ENCODE measurements around the gene THUMPD1. TPM values are rescaled to one million over a fixed set of nuclear protein-coding genes. Genes with fewer than 3 reads are reported as not detected.

THUMPD1 gene
- total RNA-seq, 1 donor from 2014 or later = 95.8 TPM

DNA sequence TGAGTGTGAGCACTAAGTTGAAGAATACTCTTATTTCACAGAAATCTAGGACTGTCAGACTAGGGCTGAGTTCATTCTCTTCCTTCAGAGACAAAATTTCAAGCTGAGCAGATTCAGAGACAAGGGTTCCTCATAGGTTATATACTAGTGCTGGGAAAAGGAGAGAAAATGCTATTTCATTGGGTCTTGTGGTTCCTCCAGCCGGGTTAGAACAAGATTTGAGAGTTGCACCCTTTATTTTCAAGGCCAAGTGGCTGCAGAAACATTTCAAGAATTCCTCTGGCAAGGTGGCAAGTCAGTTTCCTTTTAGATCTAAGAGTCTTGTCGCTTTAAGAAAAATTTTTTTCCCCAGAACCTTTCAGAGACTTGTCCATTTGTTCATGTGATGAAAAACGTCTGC, 6.8 kb downstream of the THUMPD1 start:
- Histone ChIP-seq H2AFZ (replicated peaks) (no peak overlapping the region), H3K4me2 (no peak overlapping the region), H3K36me3 (peaks cover 26% of the 10 kb centered on the region), H3K79me2 (ENCODE audit: low read depth) (peaks cover 23% of the 10 kb centered on the region), H3K4me1 (no peaks in the 10 kb centered on the region), H4K20me1 (ENCODE audit: low read depth) (peaks cover 27% of the 10 kb centered on the region), H3K27me3 (no peaks in the 10 kb centered on the region), H3F3A (ENCODE audit: low read depth) (no peaks in the 10 kb centered on the region), H3K9ac (no peak overlapping the region), H3K27ac (no peak overlapping the region), H3K4me3 (no peak overlapping the region), H3K9me3 (ENCODE audit: low read depth) (no peaks in the 10 kb centered on the region)
- no peak overlapping the region for H3K4me3 Mint-ChIP-seq
- peaks cover 5% of the 10 kb centered on the region for H3K4me1 Mint-ChIP-seq
- H3K27ac Mint-ChIP-seq = no peak overlapping the region
- DNase-seq (ENCODE audit: low spot score) = no peak
- no peaks in the 10 kb centered on the region for H3K27me3 Mint-ChIP-seq (ENCODE audit: insufficient read depth, low read depth)
- no peaks in the 10 kb centered on the region for H3K9me3 Mint-ChIP-seq
- TF ChIP-seq, protein P1, sequence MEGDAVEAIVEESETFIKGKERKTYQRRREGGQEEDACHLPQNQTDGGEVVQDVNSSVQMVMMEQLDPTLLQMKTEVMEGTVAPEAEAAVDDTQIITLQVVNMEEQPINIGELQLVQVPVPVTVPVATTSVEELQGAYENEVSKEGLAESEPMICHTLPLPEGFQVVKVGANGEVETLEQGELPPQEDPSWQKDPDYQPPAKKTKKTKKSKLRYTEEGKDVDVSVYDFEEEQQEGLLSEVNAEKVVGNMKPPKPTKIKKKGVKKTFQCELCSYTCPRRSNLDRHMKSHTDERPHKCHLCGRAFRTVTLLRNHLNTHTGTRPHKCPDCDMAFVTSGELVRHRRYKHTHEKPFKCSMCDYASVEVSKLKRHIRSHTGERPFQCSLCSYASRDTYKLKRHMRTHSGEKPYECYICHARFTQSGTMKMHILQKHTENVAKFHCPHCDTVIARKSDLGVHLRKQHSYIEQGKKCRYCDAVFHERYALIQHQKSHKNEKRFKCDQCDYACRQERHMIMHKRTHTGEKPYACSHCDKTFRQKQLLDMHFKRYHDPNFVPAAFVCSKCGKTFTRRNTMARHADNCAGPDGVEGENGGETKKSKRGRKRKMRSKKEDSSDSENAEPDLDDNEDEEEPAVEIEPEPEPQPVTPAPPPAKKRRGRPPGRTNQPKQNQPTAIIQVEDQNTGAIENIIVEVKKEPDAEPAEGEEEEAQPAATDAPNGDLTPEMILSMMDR (IDR thresholded peaks at IDR 0.05) = no peak
- TF ChIP-seq EZH2 (IDR thresholded peaks at IDR 0.05) (no peak), EZH2phosphoT487 (IDR thresholded peaks at IDR 0.05) (no peak)
- H3K36me3 Mint-ChIP-seq = peaks cover 20% of the 10 kb centered on the region

DNA sequence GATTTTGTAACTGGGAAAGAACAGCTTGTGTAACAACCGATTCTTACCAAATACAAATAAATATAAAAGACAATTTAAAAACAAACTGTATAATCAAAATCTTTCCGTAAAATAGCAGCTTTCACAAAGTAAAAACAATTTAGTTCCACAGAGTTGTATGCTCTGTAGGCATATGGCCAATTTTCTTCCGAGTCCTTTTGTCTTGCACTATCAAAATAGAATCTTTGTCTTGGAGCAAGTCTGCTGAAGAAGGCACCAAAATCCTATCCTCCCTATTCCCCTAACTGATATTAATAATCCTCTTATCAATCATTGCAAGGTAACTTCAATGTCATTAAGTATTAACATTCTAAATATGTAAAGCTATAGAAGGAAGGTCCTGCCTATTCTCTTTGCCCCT, 7.6 kb downstream of the THUMPD1 start:
- Histone ChIP-seq H3K27me3 (no peaks in the 10 kb centered on the region), H2AFZ (replicated peaks) (no peak overlapping the region), H3K4me1 (no peaks in the 10 kb centered on the region), H3F3A (ENCODE audit: low read depth) (no peaks in the 10 kb centered on the region), H3K9me3 (ENCODE audit: low read depth) (no peaks in the 10 kb centered on the region), H3K4me2 (no peak overlapping the region), H3K79me2 (ENCODE audit: low read depth) (peaks cover 16% of the 10 kb centered on the region), H3K9ac (no peak overlapping the region), H3K27ac (no peak overlapping the region), H3K36me3 (peaks cover 26% of the 10 kb centered on the region), H4K20me1 (ENCODE audit: low read depth) (peaks cover 20% of the 10 kb centered on the region), H3K4me3 (no peak overlapping the region)
- no peak overlapping the region for H3K27ac Mint-ChIP-seq
- no peak overlapping the region for H3K4me3 Mint-ChIP-seq
- H3K36me3 Mint-ChIP-seq = peaks cover 20% of the 10 kb centered on the region
- H3K27me3 Mint-ChIP-seq (ENCODE audit: insufficient read depth, low read depth) = no peaks in the 10 kb centered on the region
- no peak for TF ChIP-seq EZH2phosphoT487 (IDR thresholded peaks at IDR 0.05)
- no peak for TF ChIP-seq EZH2 (IDR thresholded peaks at IDR 0.05)
- TF ChIP-seq, protein P1 (IDR thresholded peaks at IDR 0.05) = no peak
- no peaks in the 10 kb centered on the region for H3K9me3 Mint-ChIP-seq
- DNase-seq (ENCODE audit: low spot score) = no peak
- peaks cover 5% of the 10 kb centered on the region for H3K4me1 Mint-ChIP-seq

- no peak overlapping the region for H3K4me3 ChIP-seq
These were observed 12.5 kb downstream of the THUMPD1 start for GRCh38 chr16:20729141-20729540.

More at GRCh38 chr16:20729141-20729540, 12.5 kb downstream of the THUMPD1 start:
- no peak for TF ChIP-seq EZH2 (IDR thresholded peaks at IDR 0.05)
- TF ChIP-seq, protein P1 (IDR thresholded peaks at IDR 0.05) = no peak
- TF ChIP-seq EZH2phosphoT487 (IDR thresholded peaks at IDR 0.05) = no peak
- no peaks in the 10 kb centered on the region for H3K9me3 Mint-ChIP-seq
- Histone ChIP-seq H3K36me3 (no peaks in the 10 kb centered on the region), H2AFZ (replicated peaks) (no peak overlapping the region), H3F3A (ENCODE audit: low read depth) (no peaks in the 10 kb centered on the region), H3K79me2 (ENCODE audit: low read depth) (no peaks in the 10 kb centered on the region), H3K4me1 (no peaks in the 10 kb centered on the region), H3K9me3 (ENCODE audit: low read depth) (no peaks in the 10 kb centered on the region), H3K9ac (no peak overlapping the region), H3K27ac (no peak overlapping the region), H3K27me3 (peaks cover 3% of the 10 kb centered on the region), H4K20me1 (ENCODE audit: low read depth) (no peaks in the 10 kb centered on the region), H3K4me2 (no peak overlapping the region)
- H3K27me3 Mint-ChIP-seq (ENCODE audit: insufficient read depth, low read depth) = no peaks in the 10 kb centered on the region
- no peaks in the 10 kb centered on the region for H3K4me1 Mint-ChIP-seq
- H3K4me3 Mint-ChIP-seq = no peak overlapping the region
- peaks cover 2% of the 10 kb centered on the region for H3K36me3 Mint-ChIP-seq
- H3K27ac Mint-ChIP-seq = no peak overlapping the region
- no peak for DNase-seq (ENCODE audit: low spot score)
